ENCODE data around the gene NME2.
"Not testable (repeated sequence)": the region's sequence is repeated elsewhere in the genome, so short reads cannot be mapped to it uniquely, and the experiment has no call there.

NME2 gene

DNA sequence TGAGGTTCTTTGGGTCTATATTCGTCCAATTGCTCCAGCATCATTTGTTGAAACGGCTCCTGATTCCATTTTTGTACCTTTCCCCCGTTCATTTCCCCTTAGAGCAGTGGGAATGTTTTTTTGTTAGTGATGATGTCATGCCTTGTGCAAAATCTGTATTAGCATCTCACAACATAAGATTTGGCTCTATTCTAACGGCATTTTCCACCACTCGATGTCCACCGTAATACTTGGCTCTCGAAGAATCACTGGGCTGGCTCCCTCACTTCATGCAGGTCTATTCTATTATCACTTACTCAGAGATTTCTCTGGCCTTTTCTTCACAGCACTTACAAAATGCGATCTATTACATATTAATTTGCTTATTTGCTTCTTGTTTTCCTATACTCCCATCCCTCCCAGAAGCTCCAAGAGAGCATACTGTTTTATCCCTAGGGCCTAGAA, 13.4 kb upstream of the NME2 start:
- no peak for DNase-seq (ENCODE audit: low read depth, low spot score)

GRCh38 chr17:51153210-51154072, 12.8 kb upstream of the NME2 start, which contains the start of gene NME1:
Gene NME1 (plus strand): TSS chr17:51153559. CDS start chr17:51155655, 2,096 bp downstream.
- peak; percentile 96 for DNase-seq (ENCODE audit: low read depth, low spot score)

DNA sequence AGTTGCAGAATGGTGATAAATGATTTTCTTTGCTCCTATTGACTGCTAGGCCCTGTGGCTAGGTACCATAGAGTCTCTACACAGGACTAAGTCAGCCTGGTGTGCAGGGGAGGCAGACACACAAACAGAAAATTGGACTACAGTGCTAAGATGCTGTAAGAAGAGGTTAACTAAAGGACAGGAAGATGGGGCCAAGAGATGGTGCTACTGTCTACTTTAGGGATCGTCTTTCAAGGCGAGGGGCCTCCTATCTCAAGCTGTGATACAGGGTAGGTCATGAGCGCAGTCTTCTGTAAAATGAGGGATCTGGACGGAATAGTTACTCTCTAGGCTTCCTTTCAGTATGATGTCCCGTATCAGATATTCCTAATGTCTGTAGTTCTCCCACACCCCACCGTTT, 12.0 kb upstream of the NME2 start:
- DNase-seq (ENCODE audit: low read depth, low spot score): no peak

- no peak for DNase-seq (ENCODE audit: low read depth, low spot score)
These were observed 10.8 kb upstream of the NME2 start for GRCh38 chr17:51155416-51155815.

DNA sequence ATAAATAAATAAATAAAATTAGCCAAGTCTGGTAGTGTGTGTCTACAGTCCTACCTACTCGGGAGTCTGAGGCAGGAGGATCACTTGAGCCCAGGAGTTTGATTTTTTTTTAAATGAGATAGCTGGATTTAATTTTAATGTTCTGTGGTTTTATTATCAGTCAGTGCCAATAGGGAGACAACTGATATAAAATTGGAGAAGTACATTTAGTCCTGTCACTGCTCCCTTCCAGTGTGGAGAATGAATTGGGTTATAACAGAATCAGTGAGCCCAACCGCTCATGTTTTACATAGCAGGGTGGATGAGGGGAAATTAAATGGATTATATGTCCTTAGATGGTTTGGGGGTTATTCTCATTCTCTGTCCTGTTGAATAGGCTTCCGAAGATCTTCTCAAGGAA, 6.6 kb upstream of the NME2 start:
- no peak for DNase-seq (ENCODE audit: low read depth, low spot score)

DNA sequence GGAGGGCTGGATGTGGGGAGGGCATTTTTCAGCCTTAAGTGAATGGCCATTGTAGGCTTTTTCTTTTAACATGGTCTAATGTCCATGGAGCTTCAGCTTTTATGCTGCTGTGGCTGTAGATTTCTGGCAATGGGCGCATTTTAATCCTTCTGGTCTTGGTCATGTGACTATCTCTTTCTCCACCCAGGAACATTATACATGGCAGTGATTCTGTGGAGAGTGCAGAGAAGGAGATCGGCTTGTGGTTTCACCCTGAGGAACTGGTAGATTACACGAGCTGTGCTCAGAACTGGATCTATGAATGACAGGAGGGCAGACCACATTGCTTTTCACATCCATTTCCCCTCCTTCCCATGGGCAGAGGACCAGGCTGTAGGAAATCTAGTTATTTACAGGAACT, 4.7 kb upstream of the NME2 start:
- no peak for DNase-seq (ENCODE audit: low read depth, low spot score)

GRCh38 chr17:51164911-51165679, 1.1 kb upstream of the NME2 start:
- no peak for DNase-seq (ENCODE audit: low read depth, low spot score)

DNA sequence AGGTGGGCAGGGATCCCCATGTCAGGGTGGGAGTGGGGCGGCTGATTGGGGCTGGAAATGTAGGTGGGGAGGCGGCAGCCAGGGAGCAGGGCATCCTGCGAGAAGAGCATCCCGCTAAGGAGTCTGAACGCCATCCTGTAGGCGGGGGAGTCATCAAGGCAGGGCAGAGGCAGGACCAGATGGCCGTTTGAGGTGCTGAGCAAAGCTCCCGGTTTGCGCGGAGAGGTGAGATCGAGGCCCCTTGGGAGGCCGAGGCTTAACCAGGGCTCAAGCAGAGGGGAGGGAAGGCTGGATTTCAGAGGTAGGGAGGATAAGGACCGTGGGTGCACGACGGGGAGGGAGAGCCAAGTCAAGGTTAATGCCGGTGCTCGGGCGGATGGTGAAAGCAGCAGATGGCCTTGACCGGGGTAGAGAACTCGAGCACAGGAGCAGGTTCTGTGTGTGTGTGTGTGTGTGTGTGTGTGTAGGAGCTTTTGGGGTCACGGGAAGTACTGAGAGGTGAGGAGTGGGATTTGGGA, 472 bp upstream of the NME2 start:
- DNase-seq (ENCODE audit: low read depth, low spot score): no peak

- DNase-seq (ENCODE audit: low read depth, low spot score): peak; percentile 54
These were observed 1.0 kb downstream of the NME2 start for GRCh38 chr17:51166987-51167931.

GRCh38 chr17:51169340-51169739, 3.1 kb downstream of the NME2 start:
- DNase-seq (ENCODE audit: low read depth, low spot score): no peak

GRCh38 chr17:51170736-51171135, 4.5 kb downstream of the NME2 start:
- no peak for DNase-seq (ENCODE audit: low read depth, low spot score)

GRCh38 chr17:51172030-51172429, 5.8 kb downstream of the NME2 start:
- not testable (repeated sequence) for DNase-seq (ENCODE audit: low read depth, low spot score)

- no peak for DNase-seq (ENCODE audit: low read depth, low spot score)
These were observed 14.3 kb downstream of the NME2 start for GRCh38 chr17:51180486-51180885.

GRCh38 chr17:51184124-51184523, 17.9 kb downstream of the NME2 start:
- no peak for DNase-seq (ENCODE audit: low read depth, low spot score)

DNA sequence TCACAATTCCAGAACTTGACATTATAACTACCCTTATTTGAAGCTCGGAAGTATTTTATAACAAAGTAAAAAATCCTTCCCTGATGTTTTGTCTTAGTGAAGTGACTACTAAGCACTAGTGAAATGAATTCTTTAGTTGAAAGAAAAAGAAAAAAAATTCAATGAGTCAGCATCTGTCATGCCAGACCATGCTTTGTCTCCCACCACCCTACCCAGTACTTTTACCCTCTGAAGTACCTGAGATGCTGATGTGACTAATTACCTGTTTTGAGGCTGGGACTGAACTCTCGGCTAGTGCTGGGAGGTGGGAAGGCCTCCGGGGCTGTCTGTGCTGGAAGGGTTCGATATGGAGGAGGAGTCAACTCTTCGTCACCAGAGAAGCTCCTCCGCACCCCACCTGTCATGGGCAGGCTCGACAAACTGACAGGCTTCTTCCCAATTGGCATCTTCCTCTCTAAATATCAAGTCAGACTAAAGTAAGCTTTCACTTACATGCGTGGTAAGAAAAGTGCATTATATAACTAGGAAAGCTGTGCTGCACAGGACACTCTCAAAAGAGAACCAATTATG, 19.6 kb downstream of the NME2 start:
- DNase-seq (ENCODE audit: low read depth, low spot score): no peak

GRCh38 chr17:51188271-51188833, 22.1 kb downstream of the NME2 start:
- no peak for DNase-seq (ENCODE audit: low read depth, low spot score)

GRCh38 chr17:51189162-51189561, 23.0 kb downstream of the NME2 start:
- no peak for DNase-seq (ENCODE audit: low read depth, low spot score)

DNA sequence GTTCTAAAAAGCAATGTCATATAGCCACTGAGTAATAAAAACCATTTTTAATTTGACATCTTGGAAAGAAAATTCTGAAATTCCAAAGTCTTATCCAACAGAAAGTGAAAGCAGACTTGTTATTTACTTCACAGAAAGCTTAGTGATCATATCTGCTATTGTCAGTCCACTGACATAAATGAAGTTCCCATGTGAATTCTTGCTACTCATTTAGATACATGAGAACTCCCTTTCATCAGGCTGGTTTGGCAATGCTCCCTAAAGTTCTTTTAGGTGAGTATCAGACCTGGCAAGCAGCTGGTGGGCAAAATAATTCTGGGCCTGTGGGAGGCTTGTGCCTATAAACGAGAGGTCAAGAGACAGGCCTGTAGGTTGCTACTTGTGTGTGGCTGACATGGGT, 23.4 kb downstream of the NME2 start:
- DNase-seq (ENCODE audit: low read depth, low spot score): no peak

DNA sequence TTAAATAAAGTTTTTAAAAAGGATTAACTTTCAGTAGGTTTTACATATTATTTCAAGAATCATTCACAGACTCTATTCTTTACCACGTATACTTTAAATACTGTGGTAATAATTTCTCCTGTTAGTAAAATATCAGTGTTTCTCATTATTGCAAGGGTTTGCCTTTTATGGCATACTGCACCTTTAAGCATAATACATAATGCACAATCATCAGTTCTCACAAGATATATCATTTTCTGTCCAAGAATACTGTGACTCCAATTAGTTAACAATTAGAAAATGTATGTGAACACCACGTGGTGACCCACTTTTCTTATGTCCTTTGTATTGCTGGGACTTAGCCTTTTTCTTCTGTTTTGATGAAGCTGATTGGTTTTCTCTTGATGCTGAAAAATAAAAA, 25.7 kb downstream of the NME2 start:
- DNase-seq (ENCODE audit: low read depth, low spot score): no peak

DNA sequence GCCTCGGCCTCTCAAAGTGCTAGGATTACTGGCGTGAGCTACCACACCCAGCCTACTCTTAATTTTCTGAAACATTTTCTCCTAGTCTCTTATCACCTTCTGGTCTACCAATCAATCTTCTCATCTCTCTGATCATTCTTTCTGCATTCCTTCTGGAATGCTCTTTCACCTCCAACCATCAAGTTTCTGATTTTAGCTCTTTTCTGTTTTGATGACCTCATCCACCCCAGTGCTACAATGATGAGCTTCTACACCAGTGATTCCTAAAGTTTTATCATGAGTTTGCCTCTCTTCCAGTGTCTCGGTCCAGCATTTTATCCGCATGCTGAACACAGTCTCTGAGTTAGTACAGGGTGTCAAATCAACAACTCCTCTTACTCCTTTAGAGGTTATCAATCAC, 31.5 kb downstream of the NME2 start:
- DNase-seq (ENCODE audit: low read depth, low spot score): no peak

DNA sequence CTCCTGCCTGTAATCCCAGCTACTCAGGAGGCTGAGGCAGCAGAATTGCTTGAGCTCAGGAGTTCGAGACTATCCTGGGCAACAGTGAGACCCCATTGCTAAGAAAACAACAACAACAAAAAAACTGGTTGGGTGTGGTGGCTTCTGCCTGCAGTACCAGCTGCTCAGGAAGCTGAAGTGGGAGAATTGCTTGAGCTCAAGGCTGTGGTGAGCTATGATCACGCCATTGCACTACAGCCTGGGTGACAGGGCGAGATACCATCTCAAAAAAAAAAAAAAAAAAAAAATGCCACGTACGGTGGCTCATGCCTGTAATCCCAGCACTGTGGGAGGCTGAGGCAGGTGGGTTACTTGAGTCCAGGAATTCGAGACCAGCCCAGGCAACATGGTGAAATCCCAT, 34.1 kb downstream of the NME2 start:
- no peak for DNase-seq (ENCODE audit: low read depth, low spot score)
